Nephron progenitor cell (in vitro differentiated cells): Measurements from ENCODE around the gene PSME2.
"Not testable (repeated sequence)": the region's sequence is repeated elsewhere in the genome, so short reads cannot be mapped to it uniquely, and the experiment has no call there.

Experiments
- DNase-seq: peaks from one replicate; pipeline ENCODE4 v3.0.0; 2021
- H3K27ac Mint-ChIP-seq: 2 replicates; pipeline ENCODE4 v1.8.0; 2021; ENCODE audit warnings: mild to moderate bottlenecking, moderate library complexity, mixed read lengths
- H3K27me3 Mint-ChIP-seq: 2 replicates; pipeline ENCODE4 v1.8.0; 2021; ENCODE audit warnings: mild to moderate bottlenecking, low read depth, mixed read lengths; ENCODE audit not compliant: poor library complexity
- H3K36me3 Mint-ChIP-seq: 2 replicates; pipeline ENCODE4 v1.8.0; 2021; ENCODE audit warnings: low read depth, mixed read lengths
- H3K4me1 Mint-ChIP-seq: 2 replicates; pipeline ENCODE4 v1.8.0; 2021; ENCODE audit warnings: mixed read lengths
- H3K4me3 Mint-ChIP-seq: 2 replicates; pipeline ENCODE4 v1.8.0; 2021; ENCODE audit warnings: mild to moderate bottlenecking, moderate library complexity, mixed read lengths
- H3K9me3 Mint-ChIP-seq: 2 replicates; pipeline ENCODE4 v1.8.0; 2021; ENCODE audit warnings: mild to moderate bottlenecking, moderate library complexity, mixed read lengths
- TF ChIP-seq, protein P1 (sequence below): fragments of 200-600 bp; sonication (generic); IDR thresholded peaks from 2 replicates; pipeline ENCODE4 v1.5.0; 2021; ENCODE audit warnings: antibody characterized with exemption

PSME2 gene

GRCh38 chr14:24106672-24107271 is 39.6 kb downstream of the PSME2 start:
- no peak for DNase-seq
- TF ChIP-seq, protein P1, sequence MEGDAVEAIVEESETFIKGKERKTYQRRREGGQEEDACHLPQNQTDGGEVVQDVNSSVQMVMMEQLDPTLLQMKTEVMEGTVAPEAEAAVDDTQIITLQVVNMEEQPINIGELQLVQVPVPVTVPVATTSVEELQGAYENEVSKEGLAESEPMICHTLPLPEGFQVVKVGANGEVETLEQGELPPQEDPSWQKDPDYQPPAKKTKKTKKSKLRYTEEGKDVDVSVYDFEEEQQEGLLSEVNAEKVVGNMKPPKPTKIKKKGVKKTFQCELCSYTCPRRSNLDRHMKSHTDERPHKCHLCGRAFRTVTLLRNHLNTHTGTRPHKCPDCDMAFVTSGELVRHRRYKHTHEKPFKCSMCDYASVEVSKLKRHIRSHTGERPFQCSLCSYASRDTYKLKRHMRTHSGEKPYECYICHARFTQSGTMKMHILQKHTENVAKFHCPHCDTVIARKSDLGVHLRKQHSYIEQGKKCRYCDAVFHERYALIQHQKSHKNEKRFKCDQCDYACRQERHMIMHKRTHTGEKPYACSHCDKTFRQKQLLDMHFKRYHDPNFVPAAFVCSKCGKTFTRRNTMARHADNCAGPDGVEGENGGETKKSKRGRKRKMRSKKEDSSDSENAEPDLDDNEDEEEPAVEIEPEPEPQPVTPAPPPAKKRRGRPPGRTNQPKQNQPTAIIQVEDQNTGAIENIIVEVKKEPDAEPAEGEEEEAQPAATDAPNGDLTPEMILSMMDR = no peak
- H3K27ac Mint-ChIP-seq = no peak overlapping the region
- no peaks in the 10 kb centered on the region for H3K27me3 Mint-ChIP-seq
- H3K36me3 Mint-ChIP-seq = peaks cover 32% of the 10 kb centered on the region
- H3K4me3 Mint-ChIP-seq = no peak overlapping the region
- peaks cover 14% of the 10 kb centered on the region for H3K9me3 Mint-ChIP-seq
- H3K4me1 Mint-ChIP-seq = peaks cover 11% of the 10 kb centered on the region

DNA sequence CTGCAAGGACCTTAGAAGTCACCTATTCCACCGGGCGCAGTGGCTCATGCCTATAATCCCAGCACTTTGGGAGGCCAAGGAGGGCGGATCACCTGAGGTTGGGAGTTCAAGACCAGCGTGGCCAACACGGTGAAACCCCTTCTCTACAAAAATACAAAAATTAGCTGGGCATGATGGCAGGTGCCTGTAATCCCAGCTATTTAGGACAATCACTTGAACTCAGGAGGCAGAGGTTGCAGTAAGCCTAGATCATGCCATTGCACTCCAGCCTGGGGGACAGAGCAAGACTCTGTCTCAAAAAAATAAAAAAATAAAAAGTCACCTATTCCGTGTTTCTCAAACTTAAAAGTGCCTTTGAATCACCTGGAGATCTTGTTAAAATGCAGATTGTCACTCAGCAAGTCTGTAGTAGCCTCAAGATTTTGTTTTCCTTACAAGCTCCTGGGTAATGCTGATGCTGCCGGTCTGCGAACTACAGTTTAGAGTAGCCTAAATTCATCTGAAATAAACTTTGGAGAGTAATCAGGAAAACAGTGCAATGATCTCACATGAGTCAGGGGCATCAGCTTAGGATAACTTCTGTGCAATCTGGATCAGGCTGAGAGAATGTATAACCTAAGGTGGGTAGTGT is 40.7 kb downstream of the PSME2 start:
- Mint-ChIP-seq H3K9me3 (peaks cover 14% of the 10 kb centered on the region), H3K27ac (peak overlapping the region; percentile 88), H3K36me3 (peaks cover 32% of the 10 kb centered on the region), H3K4me1 (peaks cover 11% of the 10 kb centered on the region)
- H3K27me3 Mint-ChIP-seq, H3K4me3 Mint-ChIP-seq, DNase-seq: not testable (repeated sequence)

- Mint-ChIP-seq H3K4me3 (no peak overlapping the region), H3K36me3 (peaks cover 32% of the 10 kb centered on the region), H3K9me3 (peaks cover 14% of the 10 kb centered on the region), H3K27me3 (no peaks in the 10 kb centered on the region), H3K4me1 (peaks cover 6% of the 10 kb centered on the region), H3K27ac (peak overlapping the region; percentile 86)
- DNase-seq = no peak
- TF ChIP-seq, protein P1 = no peak
Measured at GRCh38 chr14:24103451-24103850, 43.0 kb downstream of the PSME2 start.

- Mint-ChIP-seq H3K36me3 (peaks cover 32% of the 10 kb centered on the region), H3K4me1 (peaks cover 6% of the 10 kb centered on the region), H3K27me3 (no peaks in the 10 kb centered on the region), H3K4me3 (no peak overlapping the region), H3K27ac (no peak overlapping the region), H3K9me3 (peaks cover 14% of the 10 kb centered on the region)
- DNase-seq = no peak
- TF ChIP-seq, protein P1 = no peak
Measured at GRCh38 chr14:24102357-24103048, 43.9 kb downstream of the PSME2 start.

GRCh38 chr14:24100982-24101494 is 45.4 kb downstream of the PSME2 start:
- Mint-ChIP-seq H3K27me3 (peaks cover 5% of the 10 kb centered on the region), H3K9me3 (peaks cover 14% of the 10 kb centered on the region), H3K4me1 (peaks cover 11% of the 10 kb centered on the region), H3K27ac (peak overlapping the region; percentile 66), H3K4me3 (no peak overlapping the region), H3K36me3 (peaks cover 32% of the 10 kb centered on the region)
- DNase-seq = no peak
- TF ChIP-seq, protein P1 = no peak

- H3K36me3 Mint-ChIP-seq = peaks cover 32% of the 10 kb centered on the region
- peaks cover 14% of the 10 kb centered on the region for H3K9me3 Mint-ChIP-seq
- TF ChIP-seq, protein P1 = no peak
- H3K27me3 Mint-ChIP-seq = peaks cover 5% of the 10 kb centered on the region
- H3K4me1 Mint-ChIP-seq = peaks cover 14% of the 10 kb centered on the region
- no peak overlapping the region for H3K4me3 Mint-ChIP-seq
- DNase-seq = no peak
- no peak overlapping the region for H3K27ac Mint-ChIP-seq
Measured at GRCh38 chr14:24100197-24100981, 46.0 kb downstream of the PSME2 start.
